ENCODE measurements around the gene KCNT1.

GRCh38 chr9:135716045-135716444 lies 14.1 kb downstream of the KCNT1 start:
- no peak for TF ChIP-seq CTCF (conservative IDR thresholded peaks at IDR 0.05; ENCODE audit: low read depth, low read length)
- no peak for TF ChIP-seq EZH2 (IDR thresholded peaks at IDR 0.05; ENCODE audit: borderline replicate concordance, low read depth, low read length, poor library complexity, severe bottlenecking)
